Stomach (tissue), 9 donors: Measurements from ENCODE around the gene PEX10. TPM values are rescaled to one million over a fixed set of nuclear protein-coding genes. Genes with fewer than 3 reads are reported as not detected.

Experiments used
- DNase-seq, 2 donors: peaks; one replicate each; pipeline versions ENCODE4 v3.0.0 to v3.0.0-alpha.2; 2013 to 2019
- H3K27ac ChIP-seq, 5 donors: fragments of 200-600 bp in 4 of 5; sonication (generic) in 4 of 5; one replicate each; pipeline ENCODE4 v1.5.1; 2013 to 2019; ENCODE audit warnings: mild to moderate bottlenecking in 1 of 5, moderate library complexity in 1 of 5
- H3K27me3 ChIP-seq, 3 donors: fragments of 200-600 bp; sonication (generic); one replicate each; pipeline ENCODE4 v1.5.1; 2017 to 2019; ENCODE audit warnings: mixed run types in 1 of 3
- H3K36me3 ChIP-seq, 4 donors: fragments of 200-600 bp; sonication (generic); 1 replicate in 3 of 4; 2 replicates in 1 of 4; pipeline ENCODE4 v1.5.1; 2016 to 2019
- H3K4me1 ChIP-seq, 4 donors: fragments of 200-600 bp; sonication (generic); one replicate each; pipeline ENCODE4 v1.5.1; 2016 to 2019
- H3K4me3 ChIP-seq, 4 donors: fragments of 200-600 bp; sonication (generic) in 3 of 4; one replicate each; pipeline ENCODE4 v1.5.1; 2016 to 2019; ENCODE audit warnings: mild to moderate bottlenecking in 1 of 4
- H3K9me3 ChIP-seq, 4 donors: fragments of 200-600 bp; sonication (generic); one replicate each; pipeline ENCODE4 v1.5.1; 2016 to 2019
- EP300 ChIP-seq: sonication (generic); formaldehyde crosslinking; IDR thresholded peaks from one replicate; pipeline ENCODE4 v1.6.1; 2017; ENCODE audit warnings: antibody characterized with exemption
- POLR2A ChIP-seq, 4 donors: fragments of 450-650 bp; IDR thresholded peaks; one replicate each; pipeline ENCODE4 v1.6.1; 2016; ENCODE audit warnings: antibody characterized with exemption in 4 of 4, control low read depth in 2 of 4, mild to moderate bottlenecking in 1 of 4, moderate library complexity in 1 of 4
- POLR2AphosphoS5 ChIP-seq, 3 donors: sonication (generic); formaldehyde crosslinking; IDR thresholded peaks; one replicate each; pipeline ENCODE4 v1.6.1; 2016; ENCODE audit warnings: antibody characterized with exemption in 3 of 3
- WGBS, 5 donors: extraction: QIAGEN DNeasy Blood & Tissue Kit in 3 of 5; methylation state at CpG; one replicate each; pipeline versions ENCODE4 v1.1.5 to v1.1.7; 2013 to 2018; 5-methylcytosine and 5-hydroxymethylcytosine counted together
- intact Hi-C: fragments of 100-400 bp; cut with DNase I; formaldehyde crosslinking; loops from one replicate; pipeline ENCODE4 v1.15.1; 2023; ENCODE audit warnings: low total_unique reads
- polyA plus RNA-seq, 3 donors: library from polyadenylated mRNA; stranded (reverse); fragments of 200-250 nt; gene quantifications; one replicate each; pipeline ENCODE4 v1.2.3, GENCODE V29; 2013
- total RNA-seq, 5 donors: library from RNA; depleted of rRNA; stranded (reverse); fragments of >200 nt; gene quantifications; one replicate each; pipeline versions ENCODE4 v1.1.0 to v1.2.3, GENCODE V29; 2014 to 2016
- TF ChIP-seq, protein P1 (sequence below), 7 experiments: fragments of 450-650 bp in 4 of 7; fragments of 200-600 bp in 3 of 7; sonication (generic) in 3 of 7; IDR thresholded peaks; one replicate each; pipeline ENCODE4 v1.5.1; 2016 to 2019; ENCODE audit warnings: antibody characterized with exemption in 7 of 7, control low read depth in 2 of 7, mild to moderate bottlenecking in 1 of 7
- donor health status: healthy with polysubstance abuse.
- donor health status: Bipolar disorder and iron deficiency.
- donor health status: healthy.

Gene PEX10
- total and polyA plus RNA-seq, 8 donors: 0.87 to 27.2 (median 15.7) TPM

DNA sequence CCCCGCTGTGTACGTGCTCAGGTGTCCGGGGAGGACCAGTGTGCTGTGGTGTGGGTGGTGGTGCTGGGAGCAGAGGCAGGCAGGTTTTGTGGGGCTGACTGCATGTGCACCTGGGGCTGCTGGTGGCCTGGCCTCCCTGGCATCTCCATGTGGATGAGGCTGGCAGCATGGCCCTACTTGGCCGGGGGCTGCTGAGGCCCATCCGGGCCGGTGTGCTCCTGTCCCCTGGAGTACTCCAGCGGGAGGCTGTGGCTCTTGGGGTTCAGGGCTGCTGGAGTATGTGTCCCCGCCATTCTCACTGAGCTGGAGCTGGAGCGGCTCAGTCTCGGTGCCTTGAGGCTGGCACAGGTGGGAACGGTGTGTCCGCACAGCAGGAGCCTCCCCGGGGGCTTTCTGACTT lies 20.8 kb upstream of the PEX10 start:
- Histone ChIP-seq H3K27ac (no peak overlapping the region), H3K4me1 (no peaks in the 10 kb centered on the region), H3K4me3 (no peak overlapping the region), H3K27me3 (peaks cover 3 to 89% (median 32%) of the 10 kb centered on the region in 3 donors), H3K36me3 (no peaks in the 10 kb centered on the region), H3K9me3 (peaks cover 0 to 12% (median 10%) of the 10 kb centered on the region in 4 donors)
- WGBS, 5 donors: 66 to 86% (median 86%) methylated on average over 4 to 13 of the region's 13 CpGs
- intact Hi-C loops: loop anchor here (10.0 kb wide), 1 partner anchor 182 kb away; no protein-coding TSS in a partner anchor
- TF ChIP-seq POLR2A (IDR thresholded peaks at IDR 0.05) (no peak), EP300 (no peak)
- DNase-seq: no peak

DNA sequence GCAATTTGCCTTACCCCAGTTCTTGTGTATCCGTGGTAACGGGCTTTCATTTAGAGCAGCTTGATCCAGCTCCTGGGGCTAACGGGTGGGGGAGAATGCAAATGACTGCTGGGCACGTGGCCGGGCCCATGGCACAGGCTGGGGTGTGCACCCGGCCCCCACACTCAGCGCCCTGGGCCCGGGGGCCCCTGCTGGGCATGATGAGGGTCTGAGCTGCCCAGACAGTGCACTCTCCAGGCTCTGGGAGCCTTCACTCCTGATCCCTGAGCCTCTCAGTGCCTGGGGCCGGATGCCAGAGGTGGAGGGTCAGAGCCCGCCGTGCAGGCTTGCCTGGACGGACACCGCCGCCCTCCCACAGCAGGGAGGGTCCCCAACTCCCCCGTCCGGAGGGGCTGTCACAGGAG lies 20.1 kb upstream of the PEX10 start:
- intact Hi-C loops: loop anchor here (10.0 kb wide), 1 partner anchor 182 kb away; no protein-coding TSS in a partner anchor
- no peak overlapping the region for H3K4me3 ChIP-seq
- H3K27me3 ChIP-seq: peaks cover 3 to 93% (median 39%) of the 10 kb centered on the region in 3 donors
- H3K9me3 ChIP-seq: peaks cover 0 to 12% (median 10%) of the 10 kb centered on the region in 4 donors
- 42 to 54% (median 46%) methylated on average over 2 to 16 of the region's 16 CpGs for WGBS, 5 donors
- TF ChIP-seq POLR2A (IDR thresholded peaks at IDR 0.05) (no peak), EP300 (no peak)
- TF ChIP-seq, protein P1, sequence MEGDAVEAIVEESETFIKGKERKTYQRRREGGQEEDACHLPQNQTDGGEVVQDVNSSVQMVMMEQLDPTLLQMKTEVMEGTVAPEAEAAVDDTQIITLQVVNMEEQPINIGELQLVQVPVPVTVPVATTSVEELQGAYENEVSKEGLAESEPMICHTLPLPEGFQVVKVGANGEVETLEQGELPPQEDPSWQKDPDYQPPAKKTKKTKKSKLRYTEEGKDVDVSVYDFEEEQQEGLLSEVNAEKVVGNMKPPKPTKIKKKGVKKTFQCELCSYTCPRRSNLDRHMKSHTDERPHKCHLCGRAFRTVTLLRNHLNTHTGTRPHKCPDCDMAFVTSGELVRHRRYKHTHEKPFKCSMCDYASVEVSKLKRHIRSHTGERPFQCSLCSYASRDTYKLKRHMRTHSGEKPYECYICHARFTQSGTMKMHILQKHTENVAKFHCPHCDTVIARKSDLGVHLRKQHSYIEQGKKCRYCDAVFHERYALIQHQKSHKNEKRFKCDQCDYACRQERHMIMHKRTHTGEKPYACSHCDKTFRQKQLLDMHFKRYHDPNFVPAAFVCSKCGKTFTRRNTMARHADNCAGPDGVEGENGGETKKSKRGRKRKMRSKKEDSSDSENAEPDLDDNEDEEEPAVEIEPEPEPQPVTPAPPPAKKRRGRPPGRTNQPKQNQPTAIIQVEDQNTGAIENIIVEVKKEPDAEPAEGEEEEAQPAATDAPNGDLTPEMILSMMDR (IDR thresholded peaks at IDR 0.05): no peak
- no peak overlapping the region for H3K27ac ChIP-seq
- no peaks in the 10 kb centered on the region for H3K36me3 ChIP-seq
- DNase-seq: no peak
- H3K4me1 ChIP-seq: no peaks in the 10 kb centered on the region

DNA sequence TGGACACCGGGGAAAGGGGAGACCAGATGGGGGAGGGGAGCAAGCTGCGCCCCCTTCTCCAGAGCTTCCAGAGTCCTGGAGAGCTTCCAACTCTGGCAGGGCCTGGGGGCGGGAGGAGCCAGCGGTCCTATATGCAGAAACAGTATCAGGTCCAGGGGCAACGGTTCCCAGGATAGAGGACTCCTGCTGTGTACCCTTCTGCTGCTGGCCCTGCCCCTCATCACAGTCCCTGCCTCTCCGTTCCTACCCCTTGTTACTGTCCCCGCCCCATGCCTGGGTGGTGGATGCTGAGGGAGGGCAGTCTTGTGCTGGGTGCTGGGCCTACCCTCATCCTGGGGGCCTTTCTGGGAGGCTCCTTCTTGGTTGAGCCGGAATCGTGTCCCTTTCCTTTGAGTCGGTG lies 19.2 kb upstream of the PEX10 start:
- Histone ChIP-seq H3K27ac (no peak overlapping the region), H3K36me3 (no peaks in the 10 kb centered on the region), H3K27me3 (peaks cover 3 to 93% (median 48%) of the 10 kb centered on the region in 3 donors), H3K4me1 (no peaks in the 10 kb centered on the region), H3K4me3 (no peak overlapping the region), H3K9me3 (peaks cover 0 to 12% (median 10%) of the 10 kb centered on the region in 4 donors)
- DNase-seq: no peak
- TF ChIP-seq EP300 (no peak), POLR2A (IDR thresholded peaks at IDR 0.05) (no peak), POLR2AphosphoS5 (IDR thresholded peaks at IDR 0.05) (no peak)
- TF ChIP-seq, protein P1 (IDR thresholded peaks at IDR 0.05): no peak
- intact Hi-C loops: loop anchor here (10.0 kb wide), 1 partner anchor 183 kb away; no protein-coding TSS in a partner anchor
- WGBS, 5 donors: 47 to 64% (median 53%) methylated on average over 4 to 10 of the region's 10 CpGs

DNA sequence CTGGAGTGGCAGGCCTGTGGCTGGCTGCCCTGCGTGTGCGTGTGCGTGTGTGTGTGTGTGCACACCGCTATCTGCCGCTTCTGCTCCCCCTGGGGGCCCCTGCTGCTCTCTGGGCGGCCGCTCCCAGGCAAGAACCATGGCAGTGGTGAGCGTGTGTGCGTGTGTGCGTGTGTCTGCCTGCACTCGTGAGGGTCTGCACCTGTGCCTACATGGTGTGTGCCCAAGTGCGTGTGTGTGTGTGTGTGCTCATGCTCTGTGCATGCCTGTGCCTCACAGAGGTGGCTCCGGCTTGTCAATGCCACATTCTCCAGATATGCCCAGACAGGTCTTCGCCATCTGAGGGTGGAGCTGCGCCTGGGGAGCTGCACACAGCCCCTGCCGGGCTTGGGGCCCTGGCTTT lies 18.7 kb upstream of the PEX10 start:
- intact Hi-C loops: loop anchor here (10.0 kb wide), 1 partner anchor 184 kb away; no protein-coding TSS in a partner anchor
- H3K4me1 ChIP-seq: no peaks in the 10 kb centered on the region
- H3K9me3 ChIP-seq: peaks cover 0 to 12% (median 10%) of the 10 kb centered on the region in 4 donors
- no peak for TF ChIP-seq POLR2AphosphoS5 (IDR thresholded peaks at IDR 0.05)
- TF ChIP-seq EP300: no peak
- TF ChIP-seq, protein P1 (IDR thresholded peaks at IDR 0.05): no peak
- no peak for TF ChIP-seq POLR2A (IDR thresholded peaks at IDR 0.05)
- H3K27me3 ChIP-seq: peaks cover 3 to 96% (median 51%) of the 10 kb centered on the region in 3 donors
- WGBS, 5 donors: 35 to 73% (median 38%) methylated on average over 4 to 16 of the region's 16 CpGs
- DNase-seq: peak in 1 of 2 donors; percentile 41
- no peaks in the 10 kb centered on the region for H3K36me3 ChIP-seq
- no peak overlapping the region for H3K27ac ChIP-seq
- H3K4me3 ChIP-seq: no peak overlapping the region

DNA sequence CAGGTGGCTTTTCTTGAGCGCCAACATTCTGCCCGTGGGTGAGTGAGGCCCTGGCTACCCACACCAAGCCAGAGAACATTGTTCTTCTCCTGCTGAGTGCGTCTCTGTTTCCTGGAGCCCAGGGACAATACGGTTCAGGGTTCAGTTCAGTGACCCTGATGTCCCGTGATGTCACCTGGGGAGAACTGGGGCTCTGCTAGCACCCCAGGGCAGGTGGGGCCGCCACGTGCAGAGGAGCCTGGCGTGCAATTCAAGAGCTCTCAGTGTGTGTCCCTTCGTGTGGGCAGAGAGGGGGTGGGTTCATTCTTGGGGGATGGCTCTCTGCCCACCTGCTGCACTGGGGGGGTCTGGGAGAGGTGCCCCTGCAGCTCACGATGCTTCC lies 18.2 kb upstream of the PEX10 start:
- intact Hi-C loops: loop anchor here (10.0 kb wide), 1 partner anchor 184 kb away; no protein-coding TSS in a partner anchor
- Histone ChIP-seq H3K27ac (no peak overlapping the region), H3K36me3 (no peaks in the 10 kb centered on the region), H3K9me3 (peaks cover 0 to 12% (median 10%) of the 10 kb centered on the region in 4 donors), H3K4me1 (no peaks in the 10 kb centered on the region), H3K27me3 (peaks cover 3 to 99% (median 49%) of the 10 kb centered on the region in 3 donors), H3K4me3 (no peak overlapping the region)
- TF ChIP-seq EP300 (no peak), POLR2A (IDR thresholded peaks at IDR 0.05) (no peak), POLR2AphosphoS5 (IDR thresholded peaks at IDR 0.05) (no peak)
- TF ChIP-seq, protein P1 (IDR thresholded peaks at IDR 0.05): no peak
- no peak for DNase-seq
- 68 to 82% (median 79%) methylated on average over 8 to 10 of the region's 10 CpGs for WGBS, 5 donors
